HG03045 (cell line): ENCODE results near the gene SPANXA1.
"Not testable (repeated sequence)": the region's sequence is repeated elsewhere in the genome, so short reads cannot be mapped to it uniquely, and the experiment has no call there.

Source experiments
- ATAC-seq: cut with Tn5 transposase; IDR thresholded peaks from one replicate; pipeline ENCODE4 v1.9.1; 2021; ENCODE audit warnings: mild to moderate bottlenecking, moderate library complexity; ENCODE audit not compliant: unreplicated experiment

SPANXA1 gene, protein sequence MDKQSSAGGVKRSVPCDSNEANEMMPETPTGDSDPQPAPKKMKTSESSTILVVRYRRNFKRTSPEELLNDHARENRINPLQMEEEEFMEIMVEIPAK

DNA sequence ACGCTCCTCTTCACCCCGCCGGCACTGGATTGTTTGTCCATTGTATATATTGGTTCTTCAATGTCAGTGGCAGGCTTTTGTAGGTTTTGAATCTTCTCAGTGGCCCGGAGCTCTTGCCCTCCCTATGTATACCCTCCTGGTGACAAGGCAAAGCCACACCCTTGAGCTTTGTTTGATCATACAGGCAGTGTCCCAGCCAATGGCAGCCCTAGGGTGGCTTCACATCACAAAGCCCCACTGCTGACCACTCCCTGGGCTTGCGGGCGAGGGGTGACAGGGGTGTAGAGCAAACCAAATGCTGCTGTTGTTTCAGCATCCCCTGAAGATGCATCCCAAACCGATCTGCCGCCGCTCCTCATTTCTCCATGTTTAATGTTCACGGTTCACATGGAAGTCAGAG lies at the start of gene SPANXA1:
TSS of gene SPANXA1 (minus strand) at position 101 of the 400 bp plus-strand sequence. CDS start at position 41, 60 bp downstream.
- ATAC-seq, result not testable (repeated sequence)

DNA sequence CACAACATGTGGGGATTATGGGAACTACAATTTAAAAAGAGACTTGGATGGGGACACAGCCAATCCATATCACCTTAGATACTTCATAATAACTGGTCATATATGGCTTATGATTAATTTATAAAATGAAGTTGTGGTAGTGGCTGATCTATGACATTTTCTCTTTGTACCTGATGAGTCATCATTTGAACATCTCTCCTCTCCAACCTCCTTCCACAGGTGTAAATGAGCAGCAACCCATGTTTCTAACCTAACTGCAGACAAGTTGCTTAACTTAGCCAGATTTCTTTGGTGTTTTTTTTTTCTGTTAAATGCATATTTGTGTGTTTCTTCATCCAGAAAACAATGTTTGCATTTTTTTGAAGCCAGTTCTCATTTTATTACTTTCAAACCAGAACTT lies 47.6 kb upstream of the SPANXA1 start:
- no peak for ATAC-seq

DNA sequence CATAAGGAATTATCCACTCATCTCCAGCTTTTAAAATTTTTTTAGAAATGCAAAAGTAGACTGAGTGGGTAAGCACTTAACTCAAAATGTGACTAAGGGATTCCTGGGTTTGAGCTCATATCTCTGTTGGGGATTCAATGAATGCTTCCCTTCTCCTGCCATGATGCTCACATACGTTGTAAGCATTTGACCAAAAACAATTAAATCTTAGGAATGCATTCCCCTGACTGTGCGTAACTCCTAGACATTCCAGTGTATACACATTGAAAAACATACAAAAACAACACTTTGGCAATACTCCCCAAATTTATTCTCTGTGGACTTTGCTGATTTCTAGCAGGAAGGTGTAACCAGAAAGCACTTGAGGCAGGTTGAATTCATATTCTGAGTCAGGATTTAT lies 34.8 kb upstream of the SPANXA1 start:
- no peak for ATAC-seq

DNA sequence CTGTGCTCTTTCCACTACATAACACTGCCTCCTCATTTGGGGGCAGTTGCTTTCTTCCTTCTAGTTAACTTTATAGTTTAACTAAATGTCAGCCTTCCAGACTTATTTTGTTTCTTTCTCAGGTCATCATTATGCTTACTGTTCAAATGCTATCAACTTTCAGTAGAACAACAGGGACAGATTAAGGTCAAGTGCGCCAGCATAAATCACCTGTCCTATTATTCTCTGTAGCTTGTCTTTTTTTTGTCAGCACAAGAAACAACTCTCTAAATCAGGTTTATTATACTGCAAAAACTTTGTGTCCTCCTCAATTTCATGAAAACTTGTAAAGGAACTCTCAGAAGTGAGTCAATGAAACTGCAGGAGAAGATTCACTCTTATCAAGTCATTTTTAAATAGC lies 24.6 kb upstream of the SPANXA1 start:
- ATAC-seq, result no peak

DNA sequence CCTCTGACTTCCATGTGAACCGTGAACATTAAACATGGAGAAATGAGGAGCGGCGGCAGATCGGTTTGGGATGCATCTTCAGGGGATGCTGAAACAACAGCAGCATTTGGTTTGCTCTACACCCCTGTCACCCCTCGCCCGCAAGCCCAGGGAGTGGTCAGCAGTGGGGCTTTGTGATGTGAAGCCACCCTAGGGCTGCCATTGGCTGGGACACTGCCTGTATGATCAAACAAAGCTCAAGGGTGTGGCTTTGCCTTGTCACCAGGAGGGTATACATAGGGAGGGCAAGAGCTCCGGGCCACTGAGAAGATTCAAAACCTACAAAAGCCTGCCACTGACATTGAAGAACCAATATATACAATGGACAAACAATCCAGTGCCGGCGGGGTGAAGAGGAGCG lies 4.9 kb upstream of the SPANXA1 start, which contains the start of gene SPANXA2:
TSS of gene SPANXA2 (plus strand) at position 301 of the 400 bp plus-strand sequence. CDS start at position 361, 60 bp downstream.
- not testable (repeated sequence) for ATAC-seq

DNA sequence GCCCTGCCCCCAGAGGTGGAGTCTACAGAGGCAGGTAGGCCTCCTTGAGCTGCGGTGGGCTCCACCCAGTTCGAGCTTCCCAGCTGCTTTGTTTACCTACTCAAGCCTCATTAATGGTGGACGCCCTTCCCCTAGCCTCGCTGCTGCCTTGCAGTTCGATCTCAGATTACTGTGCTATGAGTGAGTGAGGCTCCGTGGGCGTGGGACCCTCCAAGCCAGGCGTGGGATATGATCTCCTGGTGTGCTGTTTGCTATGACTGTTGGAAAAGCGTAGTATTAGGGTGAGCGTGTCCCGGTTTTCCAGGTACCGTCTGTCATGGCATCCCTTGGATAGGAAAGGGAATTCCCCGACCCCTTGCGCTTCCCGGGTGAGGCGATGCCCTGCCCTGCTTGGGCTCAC lies 42.0 kb downstream of the SPANXA1 start:
- ATAC-seq, result not testable (repeated sequence)
